Liver (tissue), 9 donors: Measurements from ENCODE around the gene NOSIP. TPM values are rescaled to one million over a fixed set of nuclear protein-coding genes. Genes with fewer than 3 reads are reported as not detected.

Source experiments
- DNase-seq: peaks from one replicate; pipeline ENCODE4 v3.0.0-alpha.2; 2017; ENCODE audit warnings: low spot score
- H3K27ac ChIP-seq, 2 donors: one replicate each; pipeline ENCODE4 v1.7.0; 2013; ENCODE audit warnings: inconsistent platforms in 2 of 2, low read length in 2 of 2, control low read depth in 1 of 2, low read depth in 1 of 2, mild to moderate bottlenecking in 1 of 2
- H3K27me3 ChIP-seq, 4 donors: one replicate each; pipeline versions ENCODE4 v1.6.1 to v1.7.0; 2013; ENCODE audit warnings: low read length in 3 of 4, inconsistent platforms in 1 of 4, mild to moderate bottlenecking in 1 of 4, moderate library complexity in 1 of 4; ENCODE audit not compliant: control insufficient read depth in 4 of 4, insufficient read depth in 4 of 4
- H3K36me3 ChIP-seq, 4 donors: one replicate each; pipeline versions ENCODE4 v1.6.1 to v1.7.0; 2013; ENCODE audit warnings: low read length in 3 of 4, mild to moderate bottlenecking in 3 of 4, low read depth in 1 of 4, moderate library complexity in 1 of 4; ENCODE audit not compliant: control insufficient read depth in 4 of 4, insufficient read depth in 3 of 4
- H3K4me1 ChIP-seq, 4 donors: one replicate each; pipeline versions ENCODE4 v1.6.1 to v1.7.0; 2013; ENCODE audit warnings: low read length in 3 of 4, mild to moderate bottlenecking in 3 of 4, moderate library complexity in 1 of 4; ENCODE audit not compliant: control insufficient read depth in 4 of 4, insufficient read depth in 4 of 4
- H3K4me3 ChIP-seq, 3 donors: one replicate each; pipeline versions ENCODE4 v1.6.1 to v1.7.0; 2013; ENCODE audit warnings: low read length in 3 of 3, control low read depth in 1 of 3, low read depth in 1 of 3, mild to moderate bottlenecking in 1 of 3
- H3K9ac ChIP-seq, 2 donors: one replicate each; pipeline ENCODE4 v1.7.0; 2013; ENCODE audit warnings: low read length in 2 of 2, mild to moderate bottlenecking in 2 of 2, moderate library complexity in 2 of 2, control low read depth in 1 of 2, low read depth in 1 of 2
- H3K9me3 ChIP-seq, 4 donors: one replicate each; pipeline versions ENCODE4 v1.6.1 to v1.7.0; 2013; ENCODE audit warnings: low read length in 3 of 4; ENCODE audit not compliant: control insufficient read depth in 4 of 4
- EGR1 ChIP-seq, 2 donors: IDR thresholded peaks; 2 replicates each; pipeline ENCODE4 v1.6.1; 2016 to 2018; ENCODE audit warnings: antibody characterized with exemption in 2 of 2, low read depth in 2 of 2
- FOXA1 ChIP-seq: IDR thresholded peaks from 2 replicates; pipeline ENCODE4 v1.6.1; 2016; ENCODE audit warnings: antibody characterized with exemption
- FOXA2 ChIP-seq: IDR thresholded peaks from 2 replicates; pipeline ENCODE4 v1.6.1; 2016; ENCODE audit warnings: antibody characterized with exemption
- HNF4G ChIP-seq: IDR thresholded peaks from 2 replicates; pipeline ENCODE4 v1.6.1; 2016; ENCODE audit warnings: antibody characterized with exemption
- JUND ChIP-seq, 2 donors: IDR thresholded peaks; 2 replicates each; pipeline ENCODE4 v1.6.1; 2016; ENCODE audit warnings: antibody characterized with exemption in 2 of 2
- MAX ChIP-seq: IDR thresholded peaks from 2 replicates; pipeline ENCODE4 v1.6.1; 2016; ENCODE audit warnings: antibody characterized with exemption
- NR2F2 ChIP-seq: IDR thresholded peaks from 2 replicates; pipeline ENCODE4 v1.6.1; 2016; ENCODE audit warnings: antibody characterized with exemption
- REST ChIP-seq: IDR thresholded peaks from 2 replicates; pipeline ENCODE4 v1.6.1; 2016; ENCODE audit warnings: antibody characterized with exemption, mild to moderate bottlenecking
- RXRA ChIP-seq, 2 donors: IDR thresholded peaks; 2 replicates each; pipeline ENCODE4 v1.6.1; 2017 to 2018; ENCODE audit warnings: antibody characterized with exemption in 2 of 2, mild to moderate bottlenecking in 1 of 2
- TAF1 ChIP-seq: conservative IDR thresholded peaks from 2 replicates; pipeline ENCODE4 v1.6.1; 2016; ENCODE audit warnings: antibody characterized with exemption, mild to moderate bottlenecking
- ZBTB33 ChIP-seq: IDR thresholded peaks from 2 replicates; pipeline ENCODE4 v1.6.1; 2016; ENCODE audit warnings: antibody characterized with exemption
- WGBS: extraction: QIAGEN DNeasy Blood & Tissue Kit; methylation state at CpG from one replicate; pipeline ENCODE4 v1.1.7; 2013; 5-methylcytosine and 5-hydroxymethylcytosine counted together
- polyA plus RNA-seq, 2 donors: library from polyadenylated mRNA; stranded (reverse) in 1 of 2; unstranded in 1 of 2; fragments of 200-250 nt in 1 of 2; fragments of >200 nt in 1 of 2; fragmentation: Nextera tagmentation in 1 of 2; extraction: Ambion mirVana in 1 of 2; gene quantifications; one replicate each; pipeline versions ENCODE4 v1.2.1 to v1.2.3, GENCODE V29; 2013 to 2015
- total RNA-seq, 2 donors: library from RNA; depleted of rRNA; stranded (reverse); fragments of >200 nt; gene quantifications; one replicate each; pipeline ENCODE4 v1.2.3, GENCODE V29; 2014
- TF ChIP-seq, protein P1 (sequence below): fragments of 150-350 bp; IDR thresholded peaks from 2 replicates; pipeline ENCODE4 v1.5.1; 2017; ENCODE audit warnings: improper control_type of control experiment, low read depth, low read length; ENCODE audit not compliant: missing input control
- donor health status: healthy.
- donor health status: healthy.
- donor health status: healthy.
- donor health status: healthy.
- donor health status: healthy.

Gene NOSIP
- total and polyA plus RNA-seq, 4 donors: 19.3 to 45.2 (median 30.5) TPM

GRCh38 chr19:49557641-49558325 lies 22.6 kb downstream of the NOSIP start:
- no peak overlapping the region for H3K4me3 ChIP-seq
- no peak for DNase-seq
- no peak overlapping the region for H3K27ac ChIP-seq
- H3K36me3 ChIP-seq: peaks cover 5 to 39% (median 16%) of the 10 kb centered on the region in 4 donors
- WGBS: 94% methylated on average over 18 of the region's 18 CpGs
- no peaks in the 10 kb centered on the region for H3K9me3 ChIP-seq
- no peak overlapping the region for H3K9ac ChIP-seq
- H3K27me3 ChIP-seq: no peaks in the 10 kb centered on the region
- peaks cover 0 to 15% (median 10%) of the 10 kb centered on the region in 4 donors for H3K4me1 ChIP-seq
- no peak for TF ChIP-seq REST
- TF ChIP-seq ZBTB33: no peak
- TF ChIP-seq RXRA (IDR thresholded peaks at IDR 0.05): no peak
- TF ChIP-seq NR2F2: no peak
- no peak for TF ChIP-seq HNF4G
- no peak for TF ChIP-seq FOXA2
- no peak for TF ChIP-seq TAF1
- no peak for TF ChIP-seq FOXA1
- TF ChIP-seq JUND (IDR thresholded peaks at IDR 0.05): no peak
- no peak for TF ChIP-seq MAX
- TF ChIP-seq EGR1 (IDR thresholded peaks at IDR 0.05; ENCODE audit: low read depth in 2 of 2): no peak

DNA sequence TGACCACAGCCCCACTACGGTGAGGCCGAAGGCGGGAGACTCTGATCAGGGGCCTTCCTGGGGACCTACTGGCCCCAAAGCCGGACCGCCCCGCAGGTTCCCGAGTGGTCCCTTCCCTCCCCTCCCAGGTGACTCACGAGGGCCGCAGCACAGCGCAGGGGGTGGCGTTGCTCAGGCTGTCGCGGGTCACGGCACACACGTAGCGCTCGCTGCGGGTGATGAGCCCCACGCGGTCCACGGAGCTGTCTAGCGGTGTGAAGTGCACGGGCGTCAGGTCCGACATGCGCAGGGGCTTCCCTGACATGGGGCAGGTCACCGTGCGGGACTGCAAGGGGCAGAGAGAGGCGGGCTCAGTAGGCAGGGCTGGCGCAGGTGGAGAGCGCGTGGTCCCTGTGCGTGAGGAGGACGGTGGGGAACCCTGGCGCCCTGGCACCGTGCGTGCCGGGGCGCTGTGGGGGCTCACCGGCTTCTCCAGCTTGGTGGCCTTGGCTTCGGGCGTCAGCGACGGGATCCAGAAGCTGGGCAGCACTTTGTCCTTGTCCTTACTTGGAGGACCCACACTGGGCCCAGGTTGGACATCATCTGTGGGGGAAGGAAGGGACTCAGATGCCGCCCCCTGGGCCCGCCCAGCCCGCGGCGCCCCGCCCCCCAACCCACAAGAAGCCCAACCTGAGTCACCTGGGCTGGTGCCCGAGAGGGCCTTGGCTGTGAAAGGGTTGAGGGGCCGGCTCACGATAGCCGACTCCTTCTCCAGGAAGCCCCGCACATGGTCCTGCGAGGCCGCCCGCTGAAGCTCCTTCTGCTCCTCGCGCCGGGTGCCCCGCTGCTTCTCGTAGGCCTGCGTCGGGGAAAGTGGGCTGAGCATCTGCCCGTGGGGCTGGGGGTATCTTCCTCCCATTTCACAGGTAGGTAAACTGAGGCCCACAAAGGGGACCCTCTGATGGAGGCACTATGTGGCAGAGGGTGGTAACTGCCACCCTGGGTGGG lies 23.7 kb downstream of the NOSIP start:
- no peak for DNase-seq
- Histone ChIP-seq H3K4me1 (peaks cover 0 to 15% (median 10%) of the 10 kb centered on the region in 4 donors), H3K9ac (no peak overlapping the region), H3K36me3 (peaks cover 5 to 39% (median 16%) of the 10 kb centered on the region in 4 donors), H3K9me3 (no peaks in the 10 kb centered on the region), H3K27ac (no peak overlapping the region), H3K27me3 (no peaks in the 10 kb centered on the region), H3K4me3 (no peak overlapping the region)
- TF ChIP-seq EGR1 (IDR thresholded peaks at IDR 0.05; ENCODE audit: low read depth in 2 of 2): no peak
- TF ChIP-seq, protein P1, sequence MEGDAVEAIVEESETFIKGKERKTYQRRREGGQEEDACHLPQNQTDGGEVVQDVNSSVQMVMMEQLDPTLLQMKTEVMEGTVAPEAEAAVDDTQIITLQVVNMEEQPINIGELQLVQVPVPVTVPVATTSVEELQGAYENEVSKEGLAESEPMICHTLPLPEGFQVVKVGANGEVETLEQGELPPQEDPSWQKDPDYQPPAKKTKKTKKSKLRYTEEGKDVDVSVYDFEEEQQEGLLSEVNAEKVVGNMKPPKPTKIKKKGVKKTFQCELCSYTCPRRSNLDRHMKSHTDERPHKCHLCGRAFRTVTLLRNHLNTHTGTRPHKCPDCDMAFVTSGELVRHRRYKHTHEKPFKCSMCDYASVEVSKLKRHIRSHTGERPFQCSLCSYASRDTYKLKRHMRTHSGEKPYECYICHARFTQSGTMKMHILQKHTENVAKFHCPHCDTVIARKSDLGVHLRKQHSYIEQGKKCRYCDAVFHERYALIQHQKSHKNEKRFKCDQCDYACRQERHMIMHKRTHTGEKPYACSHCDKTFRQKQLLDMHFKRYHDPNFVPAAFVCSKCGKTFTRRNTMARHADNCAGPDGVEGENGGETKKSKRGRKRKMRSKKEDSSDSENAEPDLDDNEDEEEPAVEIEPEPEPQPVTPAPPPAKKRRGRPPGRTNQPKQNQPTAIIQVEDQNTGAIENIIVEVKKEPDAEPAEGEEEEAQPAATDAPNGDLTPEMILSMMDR: no peak
- WGBS: 91% methylated on average over 66 of the region's 66 CpGs
